A673 (cell line): ENCODE results near the gene PLXDC2. TPM values are rescaled to one million over a fixed set of nuclear protein-coding genes. Genes with fewer than 3 reads are reported as not detected.

ENCODE experiments used
- BruUV-seq: library from RNA; stranded (reverse); fragments of 400-500 nt; replicated peaks from 2 replicates; lab custom pipeline; 2021; lab: Mats Ljungman, UMichigan
- CTCF ChIA-PET: fragments of 300-600 bp; sonication (Branson Sonifier 250); formaldehyde crosslinking; loops from one replicate; lab custom pipeline; 2022; ENCODE audit warnings: antibody characterized with exemption; lab: Charles Lee
- POLR2A ChIA-PET: fragments of 300-600 bp; sonication (Branson Sonifier 250); formaldehyde crosslinking; loops from one replicate; lab custom pipeline; 2022; ENCODE audit warnings: antibody characterized with exemption; ENCODE audit not compliant: low non-redundant PET; lab: Charles Lee
- DNase-seq: peaks from one replicate; pipeline ENCODE4 v3.0.0-alpha.2; 2015; ENCODE audit warnings: low spot score
- H3K27ac ChIP-seq: fragments of 200-600 bp; sonication (generic); 2 replicates; pipeline ENCODE4 v1.5.1; 2016; ENCODE audit warnings: mixed run types, low read depth, mild to moderate bottlenecking, mixed read lengths, antibody characterized with exemption, low read length; ENCODE audit not compliant: poor library complexity, severe bottlenecking
- H3K27me3 ChIP-seq: fragments of 200-600 bp; sonication (generic); replicated peaks from 2 replicates; pipeline ENCODE4 v1.6.1; 2017; ENCODE audit warnings: mixed run types, low read depth, mild to moderate bottlenecking, mixed read lengths, antibody characterized with exemption, low read length; ENCODE audit not compliant: insufficient read depth, poor library complexity
- H3K36me3 ChIP-seq: fragments of 200-600 bp; sonication (generic); 2 replicates; pipeline ENCODE4 v1.6.1; 2016; ENCODE audit warnings: mixed run types, mild to moderate bottlenecking, mixed read lengths, antibody characterized with exemption, low read length; ENCODE audit not compliant: insufficient read depth, poor library complexity, severe bottlenecking
- H3K4me1 ChIP-seq: fragments of 200-600 bp; sonication (generic); 2 replicates; pipeline ENCODE4 v1.6.1; 2017; ENCODE audit warnings: mixed run types, mild to moderate bottlenecking, mixed read lengths, antibody characterized with exemption, low read length; ENCODE audit not compliant: insufficient read depth, poor library complexity, severe bottlenecking
- H3K4me3 ChIP-seq: fragments of 200-600 bp; sonication (generic); 2 replicates; pipeline ENCODE4 v1.5.1; 2016; ENCODE audit warnings: low read depth, mixed run types, mild to moderate bottlenecking, mixed read lengths, low read length; ENCODE audit not compliant: poor library complexity, severe bottlenecking
- H3K9me3 ChIP-seq: fragments of 200-600 bp; sonication (generic); 2 replicates; pipeline ENCODE4 v1.6.1; 2016; ENCODE audit warnings: mixed run types, low read depth, mild to moderate bottlenecking, mixed read lengths, antibody characterized with exemption, low read length; ENCODE audit not compliant: poor library complexity, severe bottlenecking
- CTCF ChIP-seq: fragments of 300-800, 200-600 bp; sonication (generic); conservative IDR thresholded peaks from 2 replicates; pipeline ENCODE4 v1.5.1; 2017; ENCODE audit warnings: low read depth, mild to moderate bottlenecking, antibody characterized with exemption, low read length, moderate library complexity, mixed read lengths
- EZH2 ChIP-seq: fragments of 200-600 bp; sonication (generic); IDR thresholded peaks from 2 replicates; pipeline ENCODE4 v1.6.1; 2017; ENCODE audit warnings: borderline replicate concordance, low read depth, mild to moderate bottlenecking, mixed read lengths, antibody characterized with exemption, low read length; ENCODE audit not compliant: poor library complexity, severe bottlenecking
- intact Hi-C: fragments of 100-400 bp; cut with micrococcal nuclease; formaldehyde crosslinking; loops from one replicate; pipeline ENCODE4 v1.10.0; 2022; ENCODE audit not compliant: unreplicated experiment
- total RNA-seq: library from RNA; stranded (reverse); gene quantifications from 2 replicates; pipeline ENCODE4 v1.2.3, GENCODE V29; 2021

The PLXDC2 gene
- total RNA-seq, 1 experiment from 2014 or later, result 74.8 TPM

DNA sequence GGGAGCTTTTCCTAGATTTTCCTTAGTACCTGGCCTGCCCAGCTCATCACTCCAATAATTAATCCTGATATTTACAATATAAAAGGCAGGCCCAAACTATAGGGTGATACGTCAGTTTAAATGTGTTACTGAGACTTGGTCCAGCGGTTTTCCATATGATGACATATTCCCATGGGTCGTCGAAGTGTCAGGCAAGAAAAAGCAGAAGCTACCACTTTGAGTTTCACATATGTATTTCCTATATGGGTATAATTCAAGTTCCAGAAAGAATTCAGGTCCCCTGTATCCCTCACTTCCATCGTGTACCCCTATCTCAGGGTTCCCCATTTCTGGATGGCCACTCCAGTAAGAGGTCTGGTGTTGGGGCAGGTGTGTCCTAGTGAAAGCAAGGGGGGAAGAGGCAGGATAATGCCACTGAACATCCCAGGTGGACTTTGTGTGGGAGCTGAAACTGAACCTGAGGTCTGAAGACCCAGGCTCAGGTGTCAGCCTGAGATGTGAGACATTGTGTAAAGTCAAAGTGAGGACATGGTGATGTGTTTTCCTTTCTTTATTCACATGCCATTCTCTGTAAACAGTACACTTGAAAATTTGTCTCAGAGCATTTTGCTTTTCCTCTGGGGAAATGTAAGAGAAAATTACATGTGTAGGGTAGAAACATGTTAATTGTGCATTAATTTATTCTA, 167.8 kb downstream of the PLXDC2 start:
- no peak overlapping the region for H3K4me3 ChIP-seq
- no peak for DNase-seq
- no peaks in the 10 kb centered on the region for H3K27me3 ChIP-seq
- no TSS peak for BruUV-seq
- POLR2A ChIA-PET, result no interaction called here
- H3K27ac ChIP-seq, result no peak overlapping the region
- H3K36me3 ChIP-seq, result no peaks in the 10 kb centered on the region
- intact Hi-C loops, result no loop called here
- TF ChIP-seq EZH2 (no peak), CTCF (no peak)
- H3K9me3 ChIP-seq, result no peaks in the 10 kb centered on the region
- CTCF ChIA-PET, result no interaction called here
- peaks cover 18% of the 10 kb centered on the region for H3K4me1 ChIP-seq

DNA sequence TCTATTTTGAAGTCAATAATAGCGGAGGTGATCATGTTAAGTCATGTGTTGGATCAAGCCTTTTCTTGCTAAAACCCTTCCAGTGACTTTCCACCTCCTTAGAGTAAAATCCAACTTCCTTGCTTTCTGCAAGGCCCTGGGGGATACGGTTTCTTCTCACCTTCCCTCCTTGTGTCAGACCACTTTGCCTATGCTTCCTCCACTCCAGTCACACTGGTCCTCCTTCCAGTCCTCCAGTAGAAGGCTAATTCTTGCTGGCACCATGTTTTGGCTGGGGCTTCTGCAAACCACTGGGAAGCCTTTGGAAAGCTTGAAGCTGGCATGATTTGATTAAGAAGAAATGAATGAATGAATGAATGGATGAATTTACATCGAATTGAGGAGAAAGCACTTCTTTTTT, 169.5 kb downstream of the PLXDC2 start:
- H3K27me3 ChIP-seq, result no peaks in the 10 kb centered on the region
- no peak overlapping the region for H3K4me3 ChIP-seq
- H3K9me3 ChIP-seq, result no peaks in the 10 kb centered on the region
- POLR2A ChIA-PET, result no interaction called here
- no peak for DNase-seq
- no peak overlapping the region for H3K27ac ChIP-seq
- peaks cover 15% of the 10 kb centered on the region for H3K4me1 ChIP-seq
- intact Hi-C loops, result no loop called here
- TF ChIP-seq EZH2, result no peak
- no peak for TF ChIP-seq CTCF
- BruUV-seq, result no TSS peak
- CTCF ChIA-PET, result no interaction called here
- H3K36me3 ChIP-seq, result no peaks in the 10 kb centered on the region

DNA sequence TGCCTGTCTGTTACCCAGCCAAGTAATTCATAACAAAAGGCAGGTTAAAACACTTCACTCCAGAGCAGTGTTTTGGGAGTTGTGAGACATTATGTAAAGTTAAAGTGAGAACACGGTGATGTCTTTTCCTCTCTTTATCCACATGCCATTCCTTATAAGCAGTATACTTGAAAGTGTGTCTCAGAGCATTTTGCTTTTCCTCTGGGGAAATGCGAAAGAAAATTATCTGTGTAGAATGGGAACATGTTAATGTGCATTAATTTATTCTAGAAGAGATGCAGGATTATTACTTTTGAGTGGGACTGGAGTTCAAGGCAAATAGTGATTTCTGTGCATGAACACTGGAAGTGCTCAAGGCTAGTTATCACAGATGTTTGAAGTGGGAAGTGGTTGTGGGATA, 170.4 kb downstream of the PLXDC2 start:
- H3K27me3 ChIP-seq, result no peaks in the 10 kb centered on the region
- BruUV-seq, result no TSS peak
- H3K4me3 ChIP-seq, result no peak overlapping the region
- no peaks in the 10 kb centered on the region for H3K9me3 ChIP-seq
- ChIA-PET POLR2A (no interaction called here), CTCF (no interaction called here)
- no peak for DNase-seq
- H3K4me1 ChIP-seq, result peaks cover 15% of the 10 kb centered on the region
- TF ChIP-seq CTCF, result no peak
- no peak for TF ChIP-seq EZH2
- H3K36me3 ChIP-seq, result no peaks in the 10 kb centered on the region
- no peak overlapping the region for H3K27ac ChIP-seq
- intact Hi-C loops, result no loop called here
